ENCODE measurements around the gene PTPRM. TPM values are rescaled to one million over a fixed set of nuclear protein-coding genes. Genes with fewer than 3 reads are reported as not detected.

Gene PTPRM
- total RNA-seq, 4 donors from 2014 or later = 81.5 to 98.9 (median 86.8) TPM

DNA sequence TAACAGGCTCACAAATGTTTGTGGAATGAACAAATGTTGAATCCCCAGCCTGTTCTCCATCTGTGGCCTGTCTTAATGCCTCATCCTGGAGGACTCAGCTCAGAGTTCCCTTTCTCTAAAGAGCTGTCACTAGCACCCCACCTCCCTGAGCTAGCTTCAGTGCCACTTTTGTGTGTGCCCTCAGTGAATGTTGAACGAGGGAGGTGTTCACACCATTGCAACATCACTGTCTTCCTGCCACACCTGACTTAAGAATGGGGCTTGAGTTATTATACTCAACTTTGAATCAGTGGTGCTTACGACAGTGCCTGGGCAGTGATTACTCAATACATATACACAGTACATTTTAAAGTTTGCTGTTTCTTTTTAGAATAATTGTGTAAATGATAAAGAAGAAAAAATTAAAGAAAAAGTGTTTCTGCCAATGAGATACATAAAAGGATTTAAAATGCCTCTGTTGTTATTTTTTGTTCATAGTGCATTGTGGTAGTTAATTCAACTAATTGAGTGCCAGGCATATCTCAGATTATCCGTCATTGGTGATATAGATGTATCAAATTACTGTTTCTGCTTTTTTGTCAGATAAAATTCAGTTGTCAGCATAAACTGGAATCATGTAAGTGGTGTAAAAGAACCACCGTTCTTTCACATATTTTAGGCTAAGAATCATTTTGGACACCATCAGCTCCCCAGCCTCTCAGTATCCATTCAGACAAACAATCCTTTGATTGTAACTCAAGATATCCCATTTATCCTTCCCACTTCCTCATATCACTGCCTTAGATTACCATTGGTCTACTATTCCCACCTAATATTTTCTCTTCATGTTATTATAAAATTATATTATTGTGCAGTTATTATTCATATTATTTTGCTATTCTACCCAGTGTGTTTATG, 304.7 kb downstream of the PTPRM start:
- TF ChIP-seq EP300 (IDR thresholded peaks at IDR 0.05) = no peak
- no peak for ATAC-seq
- no peaks in the 10 kb centered on the region for H3K27me3 ChIP-seq
- no peak overlapping the region for H3K27ac ChIP-seq
- H3K9me3 ChIP-seq = no peaks in the 10 kb centered on the region
- WGBS, 2 donors (ENCODE audit: low coverage in 1 of 2) = 74 to 76% methylated on average over 4 of the region's 4 CpGs
- H3K4me1 ChIP-seq = peaks cover 0 to 23% (median 0%) of the 10 kb centered on the region in 3 donors
- H3K36me3 ChIP-seq = no peaks in the 10 kb centered on the region
- no peak overlapping the region for H3K4me3 ChIP-seq

DNA sequence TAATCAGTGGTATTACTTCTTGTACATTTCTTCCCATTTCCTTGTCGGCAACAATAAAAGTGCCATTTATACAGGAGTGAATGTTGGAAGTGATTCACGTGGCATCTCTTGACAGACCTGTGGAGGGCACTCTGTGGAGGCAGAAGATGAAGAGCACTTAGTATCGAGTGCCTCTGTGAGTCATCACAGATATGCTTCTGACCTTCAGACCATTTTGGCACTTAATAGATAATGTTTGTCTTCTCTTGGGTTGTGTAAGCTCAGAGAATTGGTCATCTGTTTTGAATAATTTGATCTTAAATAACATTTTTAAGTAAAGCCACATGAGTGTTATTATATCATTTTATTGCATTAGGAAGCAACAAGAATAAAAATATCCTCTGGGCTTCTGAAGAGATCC, 305.5 kb downstream of the PTPRM start:
- WGBS, 2 donors (ENCODE audit: low coverage in 1 of 2) = 41 to 70% methylated on average over 3 of the region's 3 CpGs
- H3K9me3 ChIP-seq = no peaks in the 10 kb centered on the region
- no peak for TF ChIP-seq POLR2AphosphoS5 (IDR thresholded peaks at IDR 0.05)
- no peak for TF ChIP-seq EP300 (IDR thresholded peaks at IDR 0.05)
- no peak for TF ChIP-seq POLR2A (IDR thresholded peaks at IDR 0.05)
- TF ChIP-seq, protein P1, sequence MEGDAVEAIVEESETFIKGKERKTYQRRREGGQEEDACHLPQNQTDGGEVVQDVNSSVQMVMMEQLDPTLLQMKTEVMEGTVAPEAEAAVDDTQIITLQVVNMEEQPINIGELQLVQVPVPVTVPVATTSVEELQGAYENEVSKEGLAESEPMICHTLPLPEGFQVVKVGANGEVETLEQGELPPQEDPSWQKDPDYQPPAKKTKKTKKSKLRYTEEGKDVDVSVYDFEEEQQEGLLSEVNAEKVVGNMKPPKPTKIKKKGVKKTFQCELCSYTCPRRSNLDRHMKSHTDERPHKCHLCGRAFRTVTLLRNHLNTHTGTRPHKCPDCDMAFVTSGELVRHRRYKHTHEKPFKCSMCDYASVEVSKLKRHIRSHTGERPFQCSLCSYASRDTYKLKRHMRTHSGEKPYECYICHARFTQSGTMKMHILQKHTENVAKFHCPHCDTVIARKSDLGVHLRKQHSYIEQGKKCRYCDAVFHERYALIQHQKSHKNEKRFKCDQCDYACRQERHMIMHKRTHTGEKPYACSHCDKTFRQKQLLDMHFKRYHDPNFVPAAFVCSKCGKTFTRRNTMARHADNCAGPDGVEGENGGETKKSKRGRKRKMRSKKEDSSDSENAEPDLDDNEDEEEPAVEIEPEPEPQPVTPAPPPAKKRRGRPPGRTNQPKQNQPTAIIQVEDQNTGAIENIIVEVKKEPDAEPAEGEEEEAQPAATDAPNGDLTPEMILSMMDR (IDR thresholded peaks at IDR 0.05) = no peak
- no peak overlapping the region for H3K4me3 ChIP-seq
- no peaks in the 10 kb centered on the region for H3K36me3 ChIP-seq
- H3K27me3 ChIP-seq = no peaks in the 10 kb centered on the region
- peaks cover 0 to 24% (median 0%) of the 10 kb centered on the region in 3 donors for H3K4me1 ChIP-seq
- peak; percentile 53 for ATAC-seq
- H3K27ac ChIP-seq = no peak overlapping the region

DNA sequence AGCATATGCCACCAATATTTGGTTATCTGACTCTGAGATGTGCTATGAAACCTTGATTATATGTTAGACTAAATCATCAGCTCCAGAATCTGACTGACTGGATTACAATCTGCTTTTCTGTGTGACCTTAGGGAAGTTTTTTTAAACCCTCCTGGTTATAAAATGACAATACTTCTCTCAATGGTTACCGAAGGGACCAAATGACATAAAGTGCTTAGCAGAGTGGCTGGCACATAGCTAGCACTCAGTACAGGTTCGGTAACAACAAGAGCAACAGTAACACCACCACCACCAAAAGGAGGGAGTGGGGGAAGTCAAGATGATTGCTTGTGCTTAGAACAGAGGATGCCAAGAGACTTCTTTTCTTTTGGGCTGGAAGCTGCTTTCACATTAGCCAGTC, 306.2 kb downstream of the PTPRM start:
- Histone ChIP-seq H3K4me3 (no peak overlapping the region), H3K36me3 (no peaks in the 10 kb centered on the region), H3K9me3 (no peaks in the 10 kb centered on the region), H3K27me3 (no peaks in the 10 kb centered on the region), H3K4me1 (peaks cover 0 to 32% (median 1%) of the 10 kb centered on the region in 3 donors), H3K27ac (no peak overlapping the region)
- TF ChIP-seq, protein P1 (IDR thresholded peaks at IDR 0.05) = no peak
- TF ChIP-seq POLR2AphosphoS5 (IDR thresholded peaks at IDR 0.05) (no peak), POLR2A (IDR thresholded peaks at IDR 0.05) (no peak), EP300 (IDR thresholded peaks at IDR 0.05) (no peak)
- WGBS, 2 donors (ENCODE audit: low coverage in 1 of 2) = 64 to 71% methylated on average over 1 to 2 of the region's 2 CpGs
- ATAC-seq = no peak

DNA sequence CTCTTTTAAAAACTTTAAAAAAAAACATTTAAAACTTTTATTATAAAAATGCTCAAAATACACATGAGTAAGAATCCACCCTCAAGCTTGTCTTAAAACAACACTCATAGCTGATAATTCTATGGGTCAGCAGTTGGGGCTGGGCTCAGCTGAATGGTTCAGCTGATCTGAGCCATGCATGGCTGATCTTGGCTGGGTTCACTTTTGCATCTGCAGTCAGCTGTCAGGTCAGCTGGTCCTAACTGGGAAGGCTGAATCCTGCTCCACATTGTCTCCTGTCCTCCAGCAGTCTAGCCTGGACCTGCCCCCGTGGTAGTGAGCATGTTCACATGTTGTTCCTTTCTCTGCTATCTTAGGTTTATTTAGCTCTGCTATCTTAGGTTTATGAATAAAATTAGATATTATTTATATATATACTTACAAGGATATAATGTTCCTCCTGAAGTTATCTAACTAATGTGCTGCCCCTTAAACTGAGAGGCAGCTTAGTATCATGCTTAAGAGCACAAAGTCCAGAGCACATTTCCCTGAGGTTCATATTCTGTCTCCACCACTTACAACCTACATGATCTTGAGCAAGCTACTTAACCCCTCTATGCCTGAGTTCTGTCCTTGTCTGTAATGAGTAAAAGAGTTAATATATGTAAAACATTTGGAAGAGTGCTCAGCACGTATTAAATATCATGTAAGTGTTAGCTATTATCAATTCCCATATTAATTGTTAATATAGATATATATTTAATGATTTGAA, 309.4 kb downstream of the PTPRM start:
- H3K36me3 ChIP-seq = no peaks in the 10 kb centered on the region
- H3K27ac ChIP-seq = no peak overlapping the region
- H3K9me3 ChIP-seq = no peaks in the 10 kb centered on the region
- H3K4me1 ChIP-seq = peaks cover 0 to 36% (median 3%) of the 10 kb centered on the region in 3 donors
- ATAC-seq = no peak
- no peak overlapping the region for H3K4me3 ChIP-seq
- WGBS, 2 donors (ENCODE audit: low coverage in 1 of 2) = 92 to 94% methylated on average over 2 of the region's 2 CpGs
- TF ChIP-seq, protein P1 (IDR thresholded peaks at IDR 0.05) = no peak
- TF ChIP-seq EP300 (IDR thresholded peaks at IDR 0.05) (no peak), POLR2A (IDR thresholded peaks at IDR 0.05) (no peak)
- H3K27me3 ChIP-seq = no peaks in the 10 kb centered on the region

DNA sequence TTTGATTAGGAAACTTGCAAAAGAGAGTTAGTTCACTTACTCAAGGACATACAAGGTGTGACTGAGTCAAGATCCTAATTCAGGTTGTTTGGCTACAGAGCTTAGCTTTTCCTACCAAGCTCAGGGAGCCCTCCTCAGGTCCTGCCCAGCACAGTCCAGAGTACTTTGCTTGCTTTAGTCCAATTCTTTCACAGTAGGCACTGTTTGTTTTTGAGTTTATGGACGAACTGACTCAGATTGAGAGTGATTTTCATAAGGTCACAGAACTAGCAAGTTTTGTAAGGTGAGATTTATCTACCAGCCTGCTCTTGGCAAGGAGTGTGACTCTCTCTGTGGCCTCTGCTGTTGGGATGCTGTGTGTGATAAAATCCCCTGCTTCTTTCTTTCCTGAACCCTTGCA, 310.5 kb downstream of the PTPRM start:
- ATAC-seq = no peak
- TF ChIP-seq POLR2A (IDR thresholded peaks at IDR 0.05) = no peak
- TF ChIP-seq, protein P1 (IDR thresholded peaks at IDR 0.05) = no peak
- no peak for TF ChIP-seq EP300 (IDR thresholded peaks at IDR 0.05)
- no peak for TF ChIP-seq POLR2AphosphoS5 (IDR thresholded peaks at IDR 0.05)

More for the DNA sequence above, 310.5 kb downstream of the PTPRM start:
- H3K9me3 ChIP-seq = no peaks in the 10 kb centered on the region
- no peaks in the 10 kb centered on the region for H3K36me3 ChIP-seq
- no peak overlapping the region for H3K27ac ChIP-seq
- no peak overlapping the region for H3K4me3 ChIP-seq
- 33 to 71% methylated on average over 1 of the region's 1 CpG for WGBS, 2 donors (ENCODE audit: low coverage in 1 of 2)
- H3K27me3 ChIP-seq = no peaks in the 10 kb centered on the region
- H3K4me1 ChIP-seq = peaks cover 0 to 29% (median 3%) of the 10 kb centered on the region in 3 donors

All from gastroesophageal sphincter (tissue), 4 donors.